HS-5 (cell line): ENCODE measurements around the gene ERI3.

Experiments used
- DNase-seq: peaks from one replicate; pipeline ENCODE4 v3.0.0-alpha.2; 2012; ENCODE audit warnings: low read depth

The ERI3 gene

GRCh38 chr1:44261171-44261817 lies 93.8 kb downstream of the ERI3 start:
- no peak for DNase-seq

- no peak for DNase-seq
These were observed 94.3 kb downstream of the ERI3 start for GRCh38 chr1:44260792-44261170.

- DNase-seq: no peak
These were observed 96.0 kb downstream of the ERI3 start for GRCh38 chr1:44259090-44259489.

- DNase-seq: no peak
These were observed 98.1 kb downstream of the ERI3 start for GRCh38 chr1:44256762-44257554.

GRCh38 chr1:44254392-44254910 lies 100.6 kb downstream of the ERI3 start:
- no peak for DNase-seq

GRCh38 chr1:44251989-44252671 lies 102.9 kb downstream of the ERI3 start:
- DNase-seq: no peak

- no peak for DNase-seq
These were observed 103.6 kb downstream of the ERI3 start for GRCh38 chr1:44251486-44251885.

- no peak for DNase-seq
These were observed 104.8 kb downstream of the ERI3 start for GRCh38 chr1:44250068-44250781.

GRCh38 chr1:44249543-44249942 lies 105.5 kb downstream of the ERI3 start:
- DNase-seq: no peak

GRCh38 chr1:44246806-44247205 lies 108.3 kb downstream of the ERI3 start:
- no peak for DNase-seq

- no peak for DNase-seq
These were observed 110.1 kb downstream of the ERI3 start for GRCh38 chr1:44244986-44245385.

GRCh38 chr1:44243782-44244495 lies 111.1 kb downstream of the ERI3 start:
- DNase-seq: no peak

- DNase-seq: no peak
These were observed 112.3 kb downstream of the ERI3 start for GRCh38 chr1:44242746-44243145.

GRCh38 chr1:44240802-44241671 lies 114.0 kb downstream of the ERI3 start:
- no peak for DNase-seq

GRCh38 chr1:44239961-44240371 lies 115.1 kb downstream of the ERI3 start:
- no peak for DNase-seq

GRCh38 chr1:44239331-44239960 lies 115.6 kb downstream of the ERI3 start:
- no peak for DNase-seq

GRCh38 chr1:44238660-44239059 lies 116.4 kb downstream of the ERI3 start:
- no peak for DNase-seq

- no peak for DNase-seq
These were observed 117.2 kb downstream of the ERI3 start for GRCh38 chr1:44237721-44238457.
